ENCODE results near the gene COMT. TPM values are rescaled to one million over a fixed set of nuclear protein-coding genes. Genes with fewer than 3 reads are reported as not detected.
A peak's percentile ranks its signal among the peaks of the same experiment; 100 is the strongest.

The COMT gene
- total and polyA plus RNA-seq, 9 of the 15 experiments (the other 6 are each of a cell fraction or from before 2014, with no cell fraction given): 12.5 to 351 (median 155) TPM

- TF ChIP-seq RREB1 (CRISPR knock-in tag; IDR thresholded peaks at IDR 0.05): peak; percentile 19; the same call in 1 of the 2 replicates
- TF ChIP-seq TFAP4 (CRISPR knock-in tag; IDR thresholded peaks at IDR 0.05; ENCODE audit: borderline replicate concordance): no peak
- TF ChIP-seq ZC3H8 (IDR thresholded peaks at IDR 0.05): peak; percentile 95
- TF ChIP-seq GTF2F1 (IDR thresholded peaks at IDR 0.05; ENCODE audit: low read depth, low read length): peak; percentile 44; the same call in 1 of the 2 replicates
- TF ChIP-seq MTA2 (IDR thresholded peaks at IDR 0.05; ENCODE audit: low read depth): peak; percentile 52
- TF ChIP-seq HNRNPK (IDR thresholded peaks at IDR 0.05; ENCODE audit: low read depth, low read length, poor library complexity, severe bottlenecking): no peak
- peak; percentile 75 for TF ChIP-seq ASH1L (IDR thresholded peaks at IDR 0.05; ENCODE audit: borderline replicate concordance, low read depth, partially characterized antibody)
- peak; percentile 99 for TF ChIP-seq OTX1 (CRISPR knock-in tag; IDR thresholded peaks at IDR 0.05)
- peak; percentile 78 for TF ChIP-seq SMARCE1 (IDR thresholded peaks at IDR 0.05)
- no peak for TF ChIP-seq BRCA1 (IDR thresholded peaks at IDR 0.05)
- no peak for TF ChIP-seq BRCA1 (CRISPR knock-in tag; IDR thresholded peaks at IDR 0.05)
- peak; percentile 55; the same call in 1 of the 2 replicates for TF ChIP-seq ZNF165 (CRISPR knock-in tag; IDR thresholded peaks at IDR 0.05; ENCODE audit: borderline replicate concordance)
- no peak for TF ChIP-seq TCF7 (IDR thresholded peaks at IDR 0.05; ENCODE audit: borderline replicate concordance)
- TF ChIP-seq MAFG (tag; conservative IDR thresholded peaks at IDR 0.05): no peak
- no peak for TF ChIP-seq PTBP1 (IDR thresholded peaks at IDR 0.05; ENCODE audit: low read depth, low read length)
- TF ChIP-seq ESRRB (CRISPR knock-in tag; IDR thresholded peaks at IDR 0.05; ENCODE audit: borderline replicate concordance): no peak
- peak; percentile 89; the same call in 1 of the 2 replicates for TF ChIP-seq XRCC5 (IDR thresholded peaks at IDR 0.05; ENCODE audit: low read depth, low read length)
- TF ChIP-seq FOXJ2 (tag; IDR thresholded peaks at IDR 0.05): no peak
- TF ChIP-seq SOX6 (IDR thresholded peaks at IDR 0.05): peak; percentile 62; the same call in 1 of the 2 replicates
- TF ChIP-seq MXI1 (IDR thresholded peaks at IDR 0.05; ENCODE audit: low read depth, low read length): 0 out of 2 replicates have a peak, but pooled peaks have one; percentile 55
- TF ChIP-seq BDP1 (IDR thresholded peaks at IDR 0.05; ENCODE audit: insufficient read depth, insufficient read length): no peak
- peak in 1 of 2 experiments; percentile 75; a peak in 1 of 3 replicates for TF ChIP-seq CBX3 (IDR thresholded peaks at IDR 0.05; ENCODE audit: borderline replicate concordance in 1 of 2, low read length in 2 of 2)
- no peak; a peak in 1 of 4 replicates for TF ChIP-seq KDM4B (IDR thresholded peaks at IDR 0.05; ENCODE audit: borderline replicate concordance in 2 of 2, low read depth in 1 of 2)
Measured at GRCh38 chr22:19909350-19910179, 32.0 kb upstream of the COMT start (continued).
